COR-L47 (cell line): ENCODE measurements around the gene FAAP20.
A peak's percentile ranks its signal among the peaks of the same experiment; 100 is the strongest.

ENCODE experiments used
- DNase-seq: peaks from one replicate; lab custom pipeline; 2025; lab: John Stamatoyannopoulos, UW

Gene FAAP20

GRCh38 chr1:2177946-2178538 is 16.5 kb downstream of the FAAP20 start:
- DNase-seq: no peak

- DNase-seq: no peak
Observed at GRCh38 chr1:2177541-2177940, 17.0 kb downstream of the FAAP20 start.

DNA sequence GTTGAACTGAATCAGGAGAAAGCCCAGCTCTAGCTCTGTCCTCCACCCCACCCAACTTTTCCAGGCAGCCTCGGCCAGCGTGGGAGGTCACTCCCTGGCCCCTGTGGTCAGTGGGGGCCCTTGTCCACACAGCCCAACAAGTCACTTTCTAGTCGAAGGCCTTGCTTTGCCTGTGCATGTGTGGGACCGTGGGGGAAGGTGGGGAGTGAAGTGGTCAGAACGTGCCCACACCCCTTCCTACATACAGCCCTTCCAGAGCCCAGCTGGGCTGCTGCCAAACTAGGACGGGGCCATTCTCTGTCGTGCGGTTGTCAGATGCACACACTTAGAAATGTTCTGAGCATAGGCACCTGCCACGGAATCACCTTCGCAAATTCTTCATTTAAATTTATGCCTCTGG is 18.0 kb downstream of the FAAP20 start:
- no peak for DNase-seq

- no peak for DNase-seq
Observed at GRCh38 chr1:2175681-2176454, 18.7 kb downstream of the FAAP20 start.

DNA sequence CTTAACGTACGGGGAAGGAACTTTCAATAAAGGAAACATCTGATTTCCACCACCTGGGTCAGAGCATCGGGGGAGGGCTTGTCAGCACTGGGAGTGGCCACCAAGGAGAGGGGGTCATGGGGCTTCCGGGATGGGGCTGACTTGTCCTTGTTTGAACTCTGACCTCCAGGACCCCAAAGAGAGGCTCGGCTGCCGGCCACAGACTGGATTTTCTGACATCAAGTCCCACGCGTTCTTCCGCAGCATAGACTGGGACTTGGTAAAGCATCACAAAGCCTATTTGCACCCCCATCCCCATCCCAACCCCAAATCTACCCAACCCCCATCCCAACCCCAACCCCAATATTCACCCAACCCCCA is 19.5 kb downstream of the FAAP20 start:
- no peak for DNase-seq

DNA sequence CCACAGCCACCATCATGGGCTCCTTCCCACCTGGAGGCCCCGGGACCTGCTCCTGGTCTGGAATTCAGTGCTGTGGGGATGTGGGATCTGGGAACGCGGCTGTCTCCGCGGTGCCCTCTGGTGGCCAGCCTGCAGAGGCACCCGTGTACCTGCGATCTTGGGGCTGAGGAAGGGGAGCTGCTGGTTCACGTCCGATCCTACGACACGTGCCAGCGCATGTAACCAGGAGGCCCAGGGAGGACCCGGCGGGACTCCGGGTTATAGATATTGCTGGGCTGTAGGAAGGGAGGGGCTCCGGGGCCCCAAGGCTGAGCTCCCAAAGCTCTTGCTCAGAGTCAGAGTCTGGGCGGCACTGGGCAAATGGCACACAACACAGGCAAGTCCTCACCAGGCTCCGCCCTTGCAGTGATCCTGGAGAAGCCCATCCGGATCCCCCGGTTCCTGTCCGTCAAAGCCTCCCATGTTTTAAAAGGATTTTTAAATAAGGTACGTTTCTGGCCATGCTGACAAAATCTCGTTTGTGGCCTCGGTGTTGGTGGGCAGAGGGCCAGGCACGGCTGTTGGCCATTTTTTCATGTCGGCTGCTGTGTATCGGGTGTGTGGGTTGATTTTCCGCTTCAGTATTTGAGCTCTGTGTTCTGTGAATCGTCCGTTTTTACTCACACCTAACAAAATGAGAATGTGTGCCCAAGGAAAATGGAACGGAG is 20.1 kb downstream of the FAAP20 start:
- peak; percentile 8 for DNase-seq

DNA sequence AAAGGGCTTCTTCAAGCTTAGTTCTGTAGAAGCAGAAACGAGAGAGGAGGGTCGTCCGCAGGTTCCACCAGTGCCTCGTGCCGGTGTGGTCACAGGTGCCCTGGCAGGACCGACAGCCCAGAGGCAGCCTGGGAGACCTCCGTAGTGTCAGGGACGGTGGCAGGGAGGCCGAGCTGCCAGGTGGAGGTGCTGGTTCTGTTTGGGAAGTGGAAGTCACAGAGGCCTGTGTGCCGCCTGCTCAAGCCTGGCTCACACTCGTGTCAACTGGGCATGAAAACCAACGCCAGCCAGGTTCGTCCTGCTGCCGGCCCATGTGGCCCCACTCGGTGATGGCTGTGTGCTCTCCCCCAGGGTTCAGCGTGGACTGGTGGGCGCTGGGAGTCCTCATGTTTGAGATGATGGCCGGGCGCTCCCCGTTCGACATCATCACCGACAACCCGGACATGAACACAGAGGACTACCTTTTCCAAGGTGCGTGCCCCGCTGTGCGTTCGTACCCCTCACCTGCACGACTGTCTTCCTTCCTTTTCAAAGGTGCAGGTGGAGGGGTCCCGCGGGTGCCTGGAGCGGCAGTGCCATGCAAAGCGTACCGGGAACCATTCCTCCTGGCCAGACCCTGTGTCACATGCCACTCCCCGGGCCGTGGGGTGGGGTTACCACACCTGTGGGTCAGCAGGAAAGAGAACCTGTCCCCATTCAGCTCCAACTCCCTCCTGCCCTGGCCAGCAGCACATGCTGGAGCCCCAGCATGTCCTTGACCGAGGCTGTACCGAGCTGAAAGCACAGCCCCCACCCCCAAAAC is 20.8 kb downstream of the FAAP20 start:
- DNase-seq: no peak

DNA sequence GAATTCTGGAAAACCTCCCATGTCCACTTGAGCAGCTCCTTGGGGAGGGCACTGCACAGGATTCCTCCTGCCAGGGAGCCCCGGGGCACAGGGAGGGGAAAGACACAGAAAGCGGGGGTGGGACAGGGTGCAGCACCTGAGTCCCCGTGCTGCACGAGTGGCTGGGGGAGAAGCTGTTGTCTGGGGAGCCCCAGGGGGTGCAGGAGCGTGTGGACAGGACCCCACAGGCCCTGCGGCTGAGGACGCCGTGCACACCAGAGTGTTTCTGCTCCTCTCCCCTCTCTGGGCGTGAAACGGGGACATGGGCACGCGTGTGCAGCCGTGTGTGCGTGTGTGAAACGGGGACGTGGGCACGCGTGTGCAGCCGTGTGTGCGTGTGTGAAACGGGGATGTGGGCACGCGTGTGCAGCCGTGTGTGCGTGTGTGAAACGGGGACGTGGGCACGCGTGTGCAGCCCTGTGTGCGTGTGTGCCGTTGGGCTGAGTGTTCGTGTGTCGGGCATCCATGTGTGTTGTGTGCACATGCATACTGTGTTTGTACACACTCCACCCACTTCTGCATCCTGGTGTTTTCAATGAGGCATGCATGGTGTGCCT is 21.9 kb downstream of the FAAP20 start:
- no peak for DNase-seq

DNA sequence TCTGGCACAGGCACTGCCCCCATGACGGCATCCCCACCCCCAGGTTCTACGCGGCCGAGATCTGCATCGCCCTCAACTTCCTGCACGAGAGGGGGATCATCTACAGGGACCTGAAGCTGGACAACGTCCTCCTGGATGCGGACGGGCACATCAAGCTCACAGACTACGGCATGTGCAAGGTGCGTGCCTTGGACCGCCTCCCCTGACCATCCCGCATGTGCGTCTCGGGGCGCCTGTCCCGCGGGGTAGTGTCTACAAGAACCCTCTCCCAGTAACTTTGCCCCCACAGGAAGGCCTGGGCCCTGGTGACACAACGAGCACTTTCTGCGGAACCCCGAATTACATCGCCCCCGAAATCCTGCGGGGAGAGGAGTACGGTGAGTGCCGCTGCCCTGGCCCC is 22.6 kb downstream of the FAAP20 start:
- DNase-seq: no peak

DNA sequence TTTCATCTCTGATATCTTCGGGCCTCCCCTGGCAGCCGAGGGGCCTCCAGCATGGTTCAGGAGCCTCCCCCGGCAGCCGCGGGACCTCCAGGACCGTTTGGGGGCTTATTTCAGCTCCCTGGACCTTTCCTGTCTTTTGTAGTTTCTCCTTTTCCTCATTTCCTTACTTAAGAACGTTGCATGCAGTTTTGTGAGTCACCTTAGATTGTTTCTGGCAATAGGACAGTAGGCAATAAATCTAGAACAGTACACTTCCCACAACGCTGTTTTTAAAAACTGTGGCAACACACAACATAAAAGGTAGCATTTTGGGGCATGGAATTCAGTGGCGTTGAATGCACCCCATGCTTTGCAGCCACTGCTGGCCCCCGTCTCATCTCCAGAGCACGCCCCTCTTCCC is 24.4 kb downstream of the FAAP20 start:
- no peak for DNase-seq

- DNase-seq: no peak
Observed at GRCh38 chr1:2169200-2169836, 25.3 kb downstream of the FAAP20 start.

GRCh38 chr1:2168535-2168934 is 26.0 kb downstream of the FAAP20 start:
- DNase-seq: no peak

GRCh38 chr1:2168090-2168489 is 26.5 kb downstream of the FAAP20 start:
- DNase-seq: no peak

DNA sequence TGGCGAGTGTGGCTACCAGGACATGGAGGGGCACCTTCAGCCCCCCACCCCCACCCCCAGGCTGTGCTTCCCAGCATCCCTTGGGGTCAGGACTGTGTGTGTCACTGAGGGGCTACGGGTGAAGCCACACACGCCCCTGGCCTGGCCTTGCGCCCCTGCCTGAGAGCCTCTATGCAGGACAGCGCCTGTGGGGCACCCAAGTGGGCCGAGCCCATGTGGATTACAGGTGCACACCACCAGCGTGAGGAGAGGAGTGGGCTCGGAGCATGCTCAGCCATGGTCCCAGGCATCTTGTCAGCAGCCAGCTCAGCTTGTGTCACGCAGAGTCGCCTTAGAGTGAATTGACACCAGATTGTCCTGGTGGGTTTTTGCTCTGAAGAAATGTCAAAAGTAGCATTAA is 27.9 kb downstream of the FAAP20 start:
- no peak for DNase-seq

DNA sequence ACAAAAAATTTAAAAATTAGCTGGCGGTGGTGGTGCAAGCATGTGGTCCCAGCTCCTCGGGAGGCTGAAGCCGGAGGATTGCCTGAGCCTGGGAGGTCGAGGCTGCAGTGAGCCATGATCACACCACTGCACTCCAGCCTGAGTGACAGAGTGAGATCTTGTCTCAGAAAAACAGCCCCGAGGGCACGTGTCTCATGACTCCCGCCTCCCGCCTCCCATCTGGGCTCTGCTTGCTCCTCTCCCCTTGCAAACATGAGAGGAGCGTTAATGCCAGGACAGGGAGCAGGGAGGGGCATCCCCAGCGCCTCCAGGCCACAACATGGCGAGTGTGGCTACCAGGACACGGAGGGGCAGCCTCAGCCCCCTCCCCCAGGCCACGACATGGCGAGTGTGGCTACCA is 28.3 kb downstream of the FAAP20 start:
- no peak for DNase-seq

GRCh38 chr1:2165646-2166045 is 28.9 kb downstream of the FAAP20 start:
- DNase-seq: no peak

DNA sequence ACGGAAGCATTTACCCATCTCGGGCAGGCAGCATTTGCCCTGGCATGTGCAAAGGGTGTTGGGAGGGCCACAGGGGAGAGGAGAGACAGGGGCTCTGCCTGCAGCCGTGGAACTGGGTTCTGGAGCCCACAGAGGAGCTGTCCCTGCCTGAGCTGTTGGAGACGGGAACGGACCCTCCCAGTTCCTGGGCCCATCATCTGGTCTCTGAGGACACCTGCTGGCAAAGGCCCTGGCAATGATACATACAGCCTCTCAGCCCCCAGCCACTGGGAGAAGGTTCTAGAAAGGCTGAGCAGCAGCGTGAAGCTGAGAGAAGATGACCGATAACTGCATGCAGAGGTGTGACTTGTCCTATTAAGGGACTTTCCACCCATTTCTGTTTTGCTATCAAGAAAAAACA is 31.4 kb downstream of the FAAP20 start:
- DNase-seq: no peak

- no peak for DNase-seq
Observed at GRCh38 chr1:2160451-2161300, 33.9 kb downstream of the FAAP20 start.

DNA sequence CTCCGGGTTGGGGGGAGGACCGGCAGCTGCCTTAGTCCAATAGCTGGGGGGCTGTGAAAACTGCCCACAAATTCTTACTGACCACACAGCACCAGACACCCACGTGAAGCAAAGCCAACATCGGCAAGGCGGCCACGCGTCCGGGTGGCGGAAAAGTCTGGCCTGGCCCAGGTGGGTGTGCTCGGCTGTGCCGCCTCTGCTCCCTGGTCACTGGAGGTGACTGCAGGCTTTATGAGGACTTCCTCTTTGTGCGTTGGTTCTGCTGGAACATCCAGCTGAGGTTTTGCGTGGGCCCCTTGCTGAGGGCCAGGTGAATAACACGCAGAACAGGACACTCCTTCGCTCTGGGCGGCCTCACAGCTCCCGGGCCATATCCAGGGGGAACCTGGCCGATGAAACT is 35.4 kb downstream of the FAAP20 start:
- DNase-seq: no peak

DNA sequence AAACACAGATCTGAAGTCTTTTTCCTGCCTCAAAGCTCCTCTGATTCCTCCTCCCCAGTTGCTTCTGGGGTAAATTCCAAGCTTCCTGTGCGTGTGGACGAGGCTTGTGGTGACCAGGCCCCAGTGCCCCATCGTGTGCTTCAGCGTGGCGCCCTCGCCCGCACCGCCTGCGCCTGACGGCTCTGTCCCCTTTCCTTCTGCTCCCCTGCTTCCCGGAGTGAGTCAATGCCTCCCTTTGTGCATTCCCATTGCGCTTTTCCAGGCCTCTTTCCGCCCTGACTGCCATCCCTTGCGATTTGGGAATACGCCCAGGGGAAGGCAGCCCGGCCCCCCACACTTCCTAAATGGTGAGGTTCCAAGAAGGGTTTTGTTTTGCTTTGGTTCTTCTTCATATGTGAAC is 36.3 kb downstream of the FAAP20 start:
- no peak for DNase-seq

GRCh38 chr1:2157856-2158255 is 36.7 kb downstream of the FAAP20 start:
- no peak for DNase-seq
